Neuron (in vitro differentiated cells): ENCODE data around the gene ACAP2.
A peak's percentile ranks its signal among the peaks of the same experiment; 100 is the strongest.

Experiments used
- H2AFZ ChIP-seq: one replicate; pipeline ENCODE4 v1.6.1; 2013; ENCODE audit warnings: low read depth, mild to moderate bottlenecking, inconsistent platforms, low read length, moderate library complexity
- H3K27me3 ChIP-seq: one replicate; pipeline ENCODE4 v1.6.1; 2013; ENCODE audit warnings: low read length; ENCODE audit not compliant: insufficient read depth
- H3K36me3 ChIP-seq: one replicate; pipeline ENCODE4 v1.6.1; 2013; ENCODE audit warnings: low read length; ENCODE audit not compliant: insufficient read depth
- H3K4me1 ChIP-seq: one replicate; pipeline ENCODE4 v1.6.1; 2013; ENCODE audit warnings: low read length; ENCODE audit not compliant: insufficient read depth
- H3K4me3 ChIP-seq: 2 replicates; pipeline ENCODE4 v1.5.1; 2013; ENCODE audit warnings: mild to moderate bottlenecking, low read length, moderate library complexity
- H3K9me3 ChIP-seq: one replicate; pipeline ENCODE4 v1.6.1; 2013; ENCODE audit warnings: low read length

ACAP2 gene

DNA sequence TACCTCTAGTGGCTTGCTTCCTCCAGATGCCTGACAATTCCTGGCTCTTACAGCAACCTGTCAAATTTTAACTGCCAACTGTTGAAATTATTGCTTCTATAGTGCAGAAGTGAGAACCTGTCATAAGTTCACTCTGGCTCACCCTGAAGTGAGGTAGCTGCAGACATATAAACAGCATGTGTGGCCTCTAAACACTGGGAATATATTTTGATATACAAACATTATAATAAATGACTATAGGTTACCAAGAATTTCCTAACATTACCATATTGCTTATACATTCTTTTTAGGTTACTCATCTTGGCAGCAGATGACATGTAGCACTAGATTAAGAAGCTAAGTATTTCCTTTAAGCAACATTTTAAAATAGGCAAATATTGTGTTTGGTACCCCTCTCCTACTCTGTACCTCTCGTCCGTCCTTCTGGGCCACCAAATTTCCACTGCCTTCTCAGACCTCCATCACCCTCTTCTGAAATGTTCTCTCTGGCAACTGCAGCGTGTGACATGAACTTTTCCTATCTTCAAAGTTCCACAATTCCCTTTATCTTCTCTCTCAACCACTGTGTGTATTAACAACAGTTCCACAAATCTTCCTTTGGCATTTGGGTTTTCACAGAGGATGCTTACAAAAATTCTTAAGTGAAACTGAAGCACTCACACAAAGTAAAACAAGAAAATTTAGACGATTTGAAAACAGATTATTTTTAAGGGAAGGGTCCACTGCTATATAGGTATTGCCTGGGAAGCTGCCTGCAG is 156.5 kb downstream of the ACAP2 start:
- Histone ChIP-seq H3K36me3 (peaks cover 17% of the 10 kb centered on the region), H3K4me1 (no peaks in the 10 kb centered on the region), H3K9me3 (no peaks in the 10 kb centered on the region), H3K27me3 (no peaks in the 10 kb centered on the region), H3K4me3 (no peak overlapping the region), H2AFZ (no peak overlapping the region)

DNA sequence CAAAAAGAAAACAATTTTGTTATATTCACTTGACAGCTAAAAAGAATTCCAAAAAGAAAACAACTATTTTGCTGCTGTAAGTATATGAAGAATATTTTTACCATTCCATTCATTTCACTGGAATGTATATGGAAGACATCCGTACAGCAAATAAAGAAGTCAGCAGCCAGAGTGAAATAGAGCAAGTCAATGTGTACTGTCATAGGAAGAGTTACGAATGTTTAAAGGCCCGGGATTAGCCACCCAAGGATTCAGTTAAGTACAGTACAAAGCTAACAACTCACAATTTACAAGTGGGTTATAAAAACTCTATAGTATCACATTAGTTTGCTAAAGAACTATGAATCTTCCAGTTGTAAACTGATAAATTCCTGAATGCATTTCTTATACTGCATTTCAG is 157.4 kb downstream of the ACAP2 start:
- Histone ChIP-seq H3K4me3 (no peak overlapping the region), H3K36me3 (peaks cover 15% of the 10 kb centered on the region), H3K9me3 (no peaks in the 10 kb centered on the region), H3K27me3 (no peaks in the 10 kb centered on the region), H2AFZ (no peak overlapping the region), H3K4me1 (no peaks in the 10 kb centered on the region)

DNA sequence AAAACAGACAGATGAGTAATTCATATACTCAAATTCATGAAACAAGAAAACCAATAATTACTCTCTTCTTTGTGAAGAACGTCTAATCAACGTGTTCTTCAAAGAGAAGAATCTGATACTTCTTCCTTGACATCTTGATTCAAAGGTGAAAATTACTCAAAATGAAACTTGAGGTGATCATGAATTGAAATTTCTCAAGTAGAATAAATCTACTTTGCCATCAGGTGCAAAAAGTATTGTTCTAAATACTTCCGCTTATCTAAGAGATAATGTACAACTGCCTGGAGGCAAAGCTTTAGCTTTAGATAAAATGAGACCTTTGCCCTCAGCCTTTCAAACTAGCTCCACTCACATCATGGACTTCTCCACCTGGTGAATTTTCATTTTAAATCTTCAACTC is 158.0 kb downstream of the ACAP2 start:
- no peak overlapping the region for H2AFZ ChIP-seq
- H3K36me3 ChIP-seq: peaks cover 15% of the 10 kb centered on the region
- H3K27me3 ChIP-seq: no peaks in the 10 kb centered on the region
- no peak overlapping the region for H3K4me3 ChIP-seq
- no peaks in the 10 kb centered on the region for H3K4me1 ChIP-seq
- no peaks in the 10 kb centered on the region for H3K9me3 ChIP-seq

DNA sequence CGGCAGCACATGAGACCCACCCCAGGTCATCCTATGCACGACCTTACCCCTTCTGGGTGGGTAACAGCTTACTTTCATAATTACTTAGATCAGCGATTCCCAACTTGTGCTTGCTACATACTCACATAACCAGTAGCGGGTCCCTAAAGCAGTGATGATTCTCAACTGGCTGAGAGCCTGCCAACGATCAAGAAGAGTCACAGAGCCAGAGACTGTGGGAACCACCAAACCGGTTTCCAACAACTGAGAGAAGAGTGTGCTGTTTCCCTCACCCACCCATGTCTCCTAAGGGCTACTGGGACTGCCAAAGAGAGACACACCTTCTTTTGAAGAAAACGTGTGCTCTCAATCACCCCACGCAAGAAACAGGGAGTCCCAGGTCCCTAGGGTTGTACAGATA is 159.9 kb downstream of the ACAP2 start:
- no peak overlapping the region for H2AFZ ChIP-seq
- H3K27me3 ChIP-seq: no peaks in the 10 kb centered on the region
- no peak overlapping the region for H3K4me3 ChIP-seq
- no peaks in the 10 kb centered on the region for H3K9me3 ChIP-seq
- no peaks in the 10 kb centered on the region for H3K4me1 ChIP-seq
- peaks cover 14% of the 10 kb centered on the region for H3K36me3 ChIP-seq

DNA sequence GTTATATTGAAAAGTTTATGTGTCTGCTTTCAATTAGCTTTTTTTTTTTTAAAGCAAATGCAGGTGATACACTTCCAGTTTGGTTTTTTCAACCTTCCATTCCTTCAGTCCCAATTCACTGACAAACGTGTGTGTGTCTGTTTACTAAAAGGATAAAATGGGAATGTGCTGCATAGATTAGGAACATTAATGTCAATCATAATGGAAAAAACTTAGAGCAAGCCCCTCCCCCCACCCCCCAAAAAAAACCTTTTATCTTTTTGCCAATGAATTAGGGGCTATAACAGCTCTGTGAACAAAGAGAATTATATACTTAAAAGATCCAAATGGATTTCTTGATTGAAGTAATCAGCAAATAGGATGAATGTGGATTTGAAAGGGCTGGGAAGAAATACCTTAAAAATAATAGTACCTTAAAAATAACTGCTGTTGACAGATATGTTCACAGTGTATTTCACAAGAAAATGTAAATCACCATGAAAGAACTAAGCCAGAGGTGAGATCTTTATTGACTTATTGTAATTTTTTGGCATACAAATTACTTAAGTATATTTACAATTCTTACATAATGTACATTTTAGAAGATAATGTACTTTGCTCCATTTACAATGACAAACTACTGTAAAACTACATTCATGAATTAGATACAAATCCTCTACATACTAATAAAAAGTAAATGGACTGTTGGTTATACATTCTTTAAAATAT is 168.4 kb downstream of the ACAP2 start:
- no peaks in the 10 kb centered on the region for H3K27me3 ChIP-seq
- no peaks in the 10 kb centered on the region for H3K9me3 ChIP-seq

DNA sequence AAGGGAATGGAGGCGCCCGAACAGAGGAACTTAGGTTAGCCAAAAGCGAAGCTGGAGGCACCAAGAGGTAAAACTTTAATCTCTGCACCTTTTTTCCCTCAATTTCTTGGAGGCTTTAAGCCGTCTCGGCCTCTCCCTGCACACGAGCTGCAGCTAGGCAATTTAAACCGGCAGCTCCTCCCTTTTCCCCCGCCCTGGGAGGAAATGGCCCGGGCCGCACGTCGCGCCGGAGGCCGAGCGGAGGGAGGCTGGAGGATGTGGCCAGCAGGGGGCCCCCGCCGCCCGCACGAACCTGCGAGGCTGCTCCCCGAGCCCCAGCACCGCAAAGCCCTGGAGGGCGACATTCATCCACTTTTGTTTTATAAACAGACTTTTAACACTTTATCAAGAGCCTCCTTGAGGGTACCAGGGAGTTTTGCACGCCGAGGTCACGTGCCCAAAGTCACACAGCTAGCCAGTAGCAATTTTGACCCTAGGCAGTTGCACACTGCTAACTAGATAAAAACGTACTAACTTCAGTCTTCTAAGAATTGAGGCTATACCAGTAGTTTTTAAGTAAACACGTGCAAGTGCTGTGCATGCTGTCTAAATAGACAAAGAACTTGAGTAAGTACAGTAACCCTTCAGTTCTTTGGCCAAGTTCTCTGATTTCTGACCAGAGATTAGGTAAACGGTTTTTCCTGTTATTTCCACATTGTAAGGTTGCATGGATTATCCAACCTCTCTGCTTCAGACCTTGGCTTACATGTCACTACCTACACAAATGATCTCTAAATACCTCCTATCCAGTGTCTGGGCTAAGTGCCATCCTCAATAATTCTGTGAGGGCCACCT is 171.2 kb downstream of the ACAP2 start:
- Histone ChIP-seq H3K36me3 (peaks cover 7% of the 10 kb centered on the region), H3K27me3 (no peaks in the 10 kb centered on the region), H3K9me3 (no peaks in the 10 kb centered on the region), H2AFZ (peak overlapping the region; percentile 90), H3K4me3 (peak overlapping the region; percentile 92), H3K4me1 (peaks cover 18% of the 10 kb centered on the region)

More for the DNA sequence above, 168.4 kb downstream of the ACAP2 start:
- Histone ChIP-seq H3K4me1 (peaks cover 12% of the 10 kb centered on the region), H3K36me3 (peaks cover 8% of the 10 kb centered on the region), H2AFZ (no peak overlapping the region), H3K4me3 (no peak overlapping the region)

DNA sequence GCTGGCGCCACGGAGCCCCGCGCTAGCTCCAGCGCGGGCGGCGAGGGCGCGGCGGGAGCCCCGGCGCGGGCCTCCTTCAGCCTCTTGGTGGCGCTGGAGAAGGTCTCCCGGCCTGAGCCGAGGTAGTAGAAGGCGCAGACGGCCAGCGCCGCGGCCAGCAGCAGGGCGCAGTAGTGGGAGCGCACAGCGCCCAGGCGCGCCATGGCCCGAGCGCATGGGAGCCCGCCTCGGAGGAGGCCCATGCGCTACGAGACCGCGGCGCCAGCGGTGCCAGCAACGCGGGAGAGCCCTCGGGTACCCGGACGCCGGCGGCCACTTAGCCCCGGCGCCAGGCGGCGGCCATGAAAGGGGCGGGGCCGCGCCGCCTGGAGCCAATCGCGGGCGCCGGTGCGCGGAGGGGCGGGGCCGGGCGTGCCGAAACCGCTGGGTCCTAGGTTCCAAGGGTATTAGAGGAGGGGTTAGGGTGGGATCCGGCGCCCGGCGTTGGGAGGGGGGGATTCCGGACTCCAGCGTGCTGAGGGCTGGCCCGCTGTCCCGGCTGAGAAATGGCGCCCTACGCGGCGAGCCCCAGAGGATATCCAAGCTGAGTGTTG is 171.9 kb downstream of the ACAP2 start, which contains the start of gene XXYLT1:
Gene XXYLT1, minus strand, starts transcription at position 343 of the 593 bp plus-strand sequence. Its CDS starts 101 bp downstream, at position 242.
- Histone ChIP-seq H3K4me3 (peak within 1 kb of the TSS; percentile 92), H3K4me1 (peaks cover 18% of the 10 kb centered on the region), H3K9me3 (no peaks in the 10 kb centered on the region)

DNA sequence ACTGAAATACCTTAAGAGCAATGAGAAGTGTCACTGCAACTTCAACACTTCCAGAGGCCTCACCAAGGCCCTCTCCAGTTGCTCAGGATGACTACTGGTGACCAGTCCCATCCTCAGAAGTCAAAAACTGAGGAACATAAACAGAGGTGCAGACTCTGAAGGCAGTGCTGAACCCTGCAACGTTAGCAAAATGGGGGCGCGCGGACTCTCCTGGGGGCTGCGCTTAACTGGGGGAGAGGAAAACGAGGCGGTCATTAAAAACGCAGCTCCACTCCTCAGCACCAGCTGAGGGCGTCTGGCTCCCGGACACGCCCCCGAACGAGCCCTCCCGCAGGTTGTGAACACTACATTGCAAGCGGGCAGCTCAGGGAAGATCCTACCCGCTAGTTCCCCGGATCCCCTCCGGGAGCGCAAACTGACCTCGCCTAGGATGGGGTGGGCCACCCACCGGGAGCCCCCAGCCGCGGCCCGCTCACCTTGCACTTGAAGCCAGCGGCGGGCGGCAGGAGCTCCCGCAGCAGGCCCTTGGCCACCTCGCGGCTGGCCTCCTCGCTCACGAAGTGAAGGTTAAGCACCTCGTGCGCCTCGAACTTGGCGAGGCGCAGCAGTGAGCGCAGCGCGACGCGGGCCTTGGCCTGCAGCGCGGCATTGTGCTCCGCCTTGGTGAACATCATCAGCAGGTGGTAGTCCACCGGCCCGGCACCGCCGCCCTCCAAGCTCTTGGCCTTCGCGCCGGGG is 172.6 kb downstream of the ACAP2 start:
- Histone ChIP-seq H2AFZ (peak overlapping the region; percentile 90), H3K4me3 (peak overlapping the region; percentile 92), H3K36me3 (peaks cover 10% of the 10 kb centered on the region), H3K4me1 (peaks cover 18% of the 10 kb centered on the region), H3K27me3 (no peaks in the 10 kb centered on the region), H3K9me3 (no peaks in the 10 kb centered on the region)

More for the DNA sequence above, 171.9 kb downstream of the ACAP2 start, which contains the start of gene XXYLT1:
- H3K27me3 ChIP-seq: no peaks in the 10 kb centered on the region
- H2AFZ ChIP-seq: peak within 1 kb of the TSS; percentile 90
- peaks cover 10% of the 10 kb centered on the region for H3K36me3 ChIP-seq

DNA sequence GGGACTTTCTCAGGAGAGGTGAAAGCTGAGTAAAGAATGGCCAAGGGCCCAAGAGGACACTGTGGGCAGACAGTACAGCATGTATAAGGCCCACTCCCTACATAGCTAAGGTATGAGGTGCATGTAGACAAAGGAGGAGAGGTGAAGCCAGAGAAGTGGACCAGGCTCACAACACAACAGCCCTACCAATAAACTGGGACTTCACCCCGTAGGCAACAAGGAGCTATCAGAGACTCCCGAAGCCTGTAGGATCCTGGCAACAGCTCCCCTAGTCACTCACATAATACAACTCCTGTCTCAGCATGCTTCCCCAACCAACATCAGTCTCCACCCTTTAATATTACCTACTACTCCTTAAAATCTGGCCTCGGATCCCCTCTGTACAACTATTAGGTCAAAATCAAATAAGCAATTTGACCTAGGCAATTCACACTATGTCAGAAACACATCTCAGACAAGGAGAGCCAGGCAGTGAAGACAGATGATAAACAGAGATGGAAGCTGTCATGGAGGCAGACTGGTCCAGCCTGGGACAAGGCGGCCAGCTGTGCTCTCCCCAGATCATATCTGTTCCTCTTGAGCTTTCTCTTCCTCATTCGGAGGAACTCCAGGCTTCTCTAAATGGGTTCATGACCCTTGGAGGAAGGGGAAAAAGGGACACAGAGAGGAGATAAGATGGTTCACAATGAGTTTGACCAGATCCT is 173.3 kb downstream of the ACAP2 start:
- Histone ChIP-seq H2AFZ (peak overlapping the region; percentile 90), H3K36me3 (peaks cover 10% of the 10 kb centered on the region), H3K9me3 (no peaks in the 10 kb centered on the region), H3K4me3 (peak overlapping the region; percentile 92), H3K4me1 (peaks cover 18% of the 10 kb centered on the region), H3K27me3 (no peaks in the 10 kb centered on the region)

DNA sequence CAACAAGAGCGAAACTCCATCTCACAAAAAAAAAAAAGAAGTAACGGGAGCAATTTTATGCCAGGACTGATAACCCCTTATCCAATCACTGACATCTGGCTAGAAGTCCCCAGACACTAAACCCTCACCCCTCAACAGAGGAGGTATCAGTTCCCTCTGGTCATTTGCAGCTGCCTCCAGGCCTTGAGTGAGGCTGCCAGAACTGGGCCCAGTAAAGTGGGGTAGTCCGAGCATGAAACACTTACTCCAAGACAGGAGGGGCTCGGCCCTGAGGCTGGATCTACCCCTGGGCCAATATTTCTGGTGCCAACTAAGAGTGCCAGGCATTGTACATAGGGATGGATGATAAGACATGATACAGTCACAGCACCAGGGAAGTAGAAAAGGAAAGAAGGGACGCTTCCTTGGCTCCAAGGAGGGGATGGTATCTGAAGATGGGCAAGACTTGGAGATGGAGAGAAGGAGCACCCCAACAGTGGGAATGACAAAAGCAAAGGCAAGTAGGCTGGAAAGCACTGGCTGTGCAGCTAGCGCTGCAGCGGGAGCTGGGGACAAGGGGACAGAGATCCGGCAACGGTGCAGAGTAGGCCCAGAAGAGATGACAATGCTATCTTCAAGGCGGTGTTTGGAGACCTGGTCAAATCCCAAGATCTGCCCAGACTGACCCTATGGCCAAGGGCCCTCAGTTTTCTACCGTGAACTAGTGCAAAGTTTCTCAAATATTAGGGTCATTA is 174.1 kb downstream of the ACAP2 start:
- no peak overlapping the region for H2AFZ ChIP-seq
- H3K9me3 ChIP-seq: no peaks in the 10 kb centered on the region
- peaks cover 18% of the 10 kb centered on the region for H3K4me1 ChIP-seq
- H3K36me3 ChIP-seq: peaks cover 10% of the 10 kb centered on the region
- H3K27me3 ChIP-seq: no peaks in the 10 kb centered on the region
- no peak overlapping the region for H3K4me3 ChIP-seq

DNA sequence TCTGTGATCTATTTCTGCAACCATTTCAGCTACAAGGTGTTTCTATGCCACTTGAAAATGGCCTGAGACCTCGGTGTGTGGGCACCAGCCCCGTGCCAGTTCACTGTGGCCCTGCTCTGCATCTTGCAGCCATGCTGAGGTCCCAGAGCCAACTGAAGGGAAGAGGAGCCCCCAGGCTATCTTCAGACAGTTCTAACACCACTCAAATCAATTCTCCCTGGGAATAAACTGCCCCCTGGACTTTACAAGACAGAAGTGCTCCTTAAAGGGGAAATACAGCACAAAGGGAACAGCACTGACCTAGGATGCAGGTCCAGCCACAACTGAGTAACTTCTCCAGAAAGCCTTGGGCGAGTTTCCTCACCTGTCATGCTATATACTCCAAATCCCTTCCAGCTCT is 175.7 kb downstream of the ACAP2 start:
- Histone ChIP-seq H2AFZ (no peak overlapping the region), H3K36me3 (peaks cover 10% of the 10 kb centered on the region), H3K9me3 (no peaks in the 10 kb centered on the region), H3K27me3 (no peaks in the 10 kb centered on the region), H3K4me3 (no peak overlapping the region), H3K4me1 (peaks cover 17% of the 10 kb centered on the region)
